OCI-LY7 (cell line): ENCODE results near the gene MAIP1.

Source experiments
- CTCF ChIP-seq: fragments of 200-600 bp; sonication (generic); conservative IDR thresholded peaks from 2 replicates; pipeline ENCODE4 v1.5.1; 2014; ENCODE audit warnings: mild to moderate bottlenecking, antibody characterized with exemption, low read length, moderate library complexity, mixed read lengths
- EZH2phosphoT487 ChIP-seq: fragments of 200-600 bp; sonication (generic); IDR thresholded peaks from 2 replicates; pipeline ENCODE4 v1.6.1; 2018; ENCODE audit warnings: low read depth, borderline replicate concordance, mild to moderate bottlenecking, mixed run types, antibody characterized with exemption, low read length, moderate library complexity, mixed read lengths

- no peak for TF ChIP-seq CTCF
- TF ChIP-seq EZH2phosphoT487 = no peak
Observed at GRCh38 chr2:199950396-199950795, 5.0 kb upstream of the MAIP1 start.
